ENCODE measurements around the gene SLC25A28. TPM values are rescaled to one million over a fixed set of nuclear protein-coding genes. Genes with fewer than 3 reads are reported as not detected.
A peak's percentile ranks its signal among the peaks of the same experiment; 100 is the strongest.

SLC25A28 gene
- total RNA-seq, 1 experiment from 2014 or later, result 36.7 TPM

DNA sequence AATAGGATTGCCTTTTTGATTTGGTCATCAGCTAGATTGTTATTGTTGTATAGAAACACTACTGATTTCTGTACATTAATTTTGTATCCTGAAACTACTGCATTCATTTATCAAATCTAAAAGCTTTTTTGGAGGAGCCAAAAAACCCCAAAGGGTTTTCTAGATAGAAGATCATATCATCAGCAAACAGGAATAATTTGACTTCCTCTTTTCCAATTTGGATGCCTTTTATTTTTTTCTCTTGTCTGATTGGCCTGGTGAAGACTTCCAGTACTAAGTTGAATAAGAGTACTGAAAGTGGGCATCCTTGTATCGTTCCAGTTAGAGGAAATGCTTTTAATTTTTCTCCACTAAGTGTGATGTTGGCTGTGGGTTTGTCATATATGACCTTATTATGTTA is 28.5 kb upstream of the SLC25A28 start:
- H3K27me3 ChIP-seq (replicated peaks; ENCODE audit: control insufficient read depth, insufficient read depth, low read length), result no peaks in the 10 kb centered on the region
- intact Hi-C loops (cut with micrococcal nuclease; ENCODE audit: unreplicated experiment), result no loop called here
- TF ChIP-seq, protein P1, sequence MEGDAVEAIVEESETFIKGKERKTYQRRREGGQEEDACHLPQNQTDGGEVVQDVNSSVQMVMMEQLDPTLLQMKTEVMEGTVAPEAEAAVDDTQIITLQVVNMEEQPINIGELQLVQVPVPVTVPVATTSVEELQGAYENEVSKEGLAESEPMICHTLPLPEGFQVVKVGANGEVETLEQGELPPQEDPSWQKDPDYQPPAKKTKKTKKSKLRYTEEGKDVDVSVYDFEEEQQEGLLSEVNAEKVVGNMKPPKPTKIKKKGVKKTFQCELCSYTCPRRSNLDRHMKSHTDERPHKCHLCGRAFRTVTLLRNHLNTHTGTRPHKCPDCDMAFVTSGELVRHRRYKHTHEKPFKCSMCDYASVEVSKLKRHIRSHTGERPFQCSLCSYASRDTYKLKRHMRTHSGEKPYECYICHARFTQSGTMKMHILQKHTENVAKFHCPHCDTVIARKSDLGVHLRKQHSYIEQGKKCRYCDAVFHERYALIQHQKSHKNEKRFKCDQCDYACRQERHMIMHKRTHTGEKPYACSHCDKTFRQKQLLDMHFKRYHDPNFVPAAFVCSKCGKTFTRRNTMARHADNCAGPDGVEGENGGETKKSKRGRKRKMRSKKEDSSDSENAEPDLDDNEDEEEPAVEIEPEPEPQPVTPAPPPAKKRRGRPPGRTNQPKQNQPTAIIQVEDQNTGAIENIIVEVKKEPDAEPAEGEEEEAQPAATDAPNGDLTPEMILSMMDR (IDR thresholded peaks at IDR 0.05; ENCODE audit: insufficient read depth in 1 of 2, low read depth in 1 of 2, low read length in 1 of 2, severe bottlenecking in 1 of 2, unreplicated experiment in 1 of 2), result no peak
- peaks cover 70% of the 10 kb centered on the region for H3K4me1 ChIP-seq
- DNase-seq, result no peak
- H3K27ac Mint-ChIP-seq (ENCODE audit: unreplicated experiment), result peak overlapping the region; percentile 72
- no peaks in the 10 kb centered on the region for H3K27me3 Mint-ChIP-seq (ENCODE audit: insufficient read depth, unreplicated experiment)
- H3K9me3 ChIP-seq, result peaks cover 15% of the 10 kb centered on the region
- peaks cover 1% of the 10 kb centered on the region; the same call in 1 of the 2 replicates for H3K36me3 ChIP-seq (ENCODE audit: control insufficient read depth, insufficient read depth, low read length)
- peaks cover 52% of the 10 kb centered on the region for H3K4me1 Mint-ChIP-seq (ENCODE audit: low read depth, unreplicated experiment)
- CTCF ChIA-PET, result no interaction called here
- peaks cover 11% of the 10 kb centered on the region for H3K9me3 Mint-ChIP-seq (ENCODE audit: unreplicated experiment)
- BruUV-seq (replicated peaks), result no TSS peak
- H3K4me3 Mint-ChIP-seq (ENCODE audit: unreplicated experiment), result peak overlapping the region; percentile 21
- no peak overlapping the region for H3K4me3 ChIP-seq (ENCODE audit: low read depth, low read length)
- POLR2A ChIA-PET, result interaction anchor here (1.8 kb wide), 1 partner anchor 28 kb away, joined by 9 read pairs; the partner anchor contains the start of gene SLC25A28
- peaks cover 8% of the 10 kb centered on the region for H3K36me3 Mint-ChIP-seq (ENCODE audit: insufficient read depth, unreplicated experiment)

DNA sequence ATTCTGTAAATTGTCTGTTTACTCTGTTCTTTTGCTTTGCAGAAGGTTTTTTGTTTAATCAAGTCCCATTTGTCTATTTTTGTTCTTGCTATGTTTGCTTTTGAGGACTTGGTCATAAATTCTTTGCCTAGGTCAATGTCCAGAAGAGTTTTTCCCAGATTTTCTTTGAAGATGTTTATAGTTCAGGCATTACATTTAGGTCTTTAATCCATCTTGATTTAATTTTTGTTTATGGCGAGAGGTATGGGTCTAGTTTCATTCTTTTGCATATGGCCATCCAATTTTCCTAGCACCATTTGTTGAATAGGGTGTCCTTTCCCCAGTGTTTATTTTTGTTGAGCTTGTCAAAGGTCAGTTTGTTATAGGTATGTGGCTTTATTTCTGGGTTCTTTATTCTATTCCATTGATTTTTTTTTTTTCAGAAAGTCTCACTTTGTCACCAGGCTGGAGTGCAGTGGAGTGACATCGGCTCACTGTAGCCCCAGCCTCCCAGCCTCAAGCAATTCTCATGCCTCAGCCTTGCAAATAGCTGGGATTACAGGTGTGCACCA is 27.4 kb upstream of the SLC25A28 start:
- no peak overlapping the region for H3K4me3 ChIP-seq (ENCODE audit: low read depth, low read length)
- peak overlapping the region; percentile 61 for H3K4me3 Mint-ChIP-seq (ENCODE audit: unreplicated experiment)
- peak; percentile 59 to 69 for DNase-seq
- ChIA-PET CTCF (interaction anchor here (0.6 to 1.0 kb wide), 2 partner anchors 11 to 35 kb away, joined by 3 to 7 read pairs; partner anchors contain the start of gene ENTPD7), POLR2A (interaction anchor here (0.6 to 1.8 kb wide), 6 partner anchors 11 to 434 kb away, joined by 3 to 12 read pairs (median 5); partner anchors contain the start of genes COX15, CUTC, ENTPD7 and GOT1)
- H3K9me3 Mint-ChIP-seq (ENCODE audit: unreplicated experiment), result peaks cover 11% of the 10 kb centered on the region
- H3K36me3 Mint-ChIP-seq (ENCODE audit: insufficient read depth, unreplicated experiment), result peaks cover 8% of the 10 kb centered on the region
- H3K27ac Mint-ChIP-seq (ENCODE audit: unreplicated experiment), result peak overlapping the region; percentile 72
- no peaks in the 10 kb centered on the region for H3K27me3 ChIP-seq (replicated peaks; ENCODE audit: control insufficient read depth, insufficient read depth, low read length)
- TF ChIP-seq, protein P1 (IDR thresholded peaks at IDR 0.05; ENCODE audit: insufficient read depth in 1 of 2, low read depth in 1 of 2, low read length in 1 of 2, severe bottlenecking in 1 of 2, unreplicated experiment in 1 of 2), result no peak
- peaks cover 1% of the 10 kb centered on the region; the same call in 1 of the 2 replicates for H3K36me3 ChIP-seq (ENCODE audit: control insufficient read depth, insufficient read depth, low read length)
- intact Hi-C loops (cut with micrococcal nuclease; ENCODE audit: unreplicated experiment), result loop anchor here (1.0 kb wide), 1 partner anchor 27 kb away; the partner anchor contains the start of gene SLC25A28
- peaks cover 15% of the 10 kb centered on the region for H3K9me3 ChIP-seq
- H3K4me1 ChIP-seq, result peaks cover 59% of the 10 kb centered on the region
- H3K27me3 Mint-ChIP-seq (ENCODE audit: insufficient read depth, unreplicated experiment), result no peaks in the 10 kb centered on the region
- no TSS peak for BruUV-seq (replicated peaks)
- H3K4me1 Mint-ChIP-seq (ENCODE audit: low read depth, unreplicated experiment), result peaks cover 43% of the 10 kb centered on the region

GRCh38 chr10:99633832-99634231 is 13.6 kb upstream of the SLC25A28 start:
- TF ChIP-seq, protein P1 (IDR thresholded peaks at IDR 0.05; ENCODE audit: insufficient read depth in 1 of 2, low read depth in 1 of 2, low read length in 1 of 2, severe bottlenecking in 1 of 2, unreplicated experiment in 1 of 2), result no peak
- no peak for DNase-seq
- H3K4me1 ChIP-seq, result peaks cover 3% of the 10 kb centered on the region; the same call in 1 of the 2 replicates
- Mint-ChIP-seq H3K4me1 (ENCODE audit: low read depth, unreplicated experiment) (peaks cover 8% of the 10 kb centered on the region), H3K27me3 (ENCODE audit: insufficient read depth, unreplicated experiment) (no peaks in the 10 kb centered on the region), H3K36me3 (ENCODE audit: insufficient read depth, unreplicated experiment) (no peaks in the 10 kb centered on the region), H3K27ac (ENCODE audit: unreplicated experiment) (no peak overlapping the region), H3K4me3 (ENCODE audit: unreplicated experiment) (no peak overlapping the region), H3K9me3 (ENCODE audit: unreplicated experiment) (no peaks in the 10 kb centered on the region)
- ChIA-PET CTCF (interaction anchor here (1.0 kb wide), 1 partner anchor 25 kb away, joined by 4 read pairs; the partner anchor contains the start of gene ENTPD7), POLR2A (no interaction called here)
- H3K27me3 ChIP-seq (replicated peaks; ENCODE audit: control insufficient read depth, insufficient read depth, low read length), result no peaks in the 10 kb centered on the region
- no peaks in the 10 kb centered on the region for H3K9me3 ChIP-seq
- H3K36me3 ChIP-seq (ENCODE audit: control insufficient read depth, insufficient read depth, low read length), result no peaks in the 10 kb centered on the region
- intact Hi-C loops (cut with micrococcal nuclease; ENCODE audit: unreplicated experiment), result no loop called here
- no TSS peak for BruUV-seq (replicated peaks)
- no peak overlapping the region for H3K4me3 ChIP-seq (ENCODE audit: low read depth, low read length)
